ENCODE results near the gene HOXC13.

HOXC13 gene

GRCh38 chr12:53971129-53971528, 32.5 kb downstream of the HOXC13 start:
- DNase-seq: no peak

GRCh38 chr12:53971686-53972085, 33.1 kb downstream of the HOXC13 start:
- DNase-seq: no peak

- DNase-seq: no peak
These were observed 33.6 kb downstream of the HOXC13 start for GRCh38 chr12:53972152-53972702.

GRCh38 chr12:53972722-53973235, 34.1 kb downstream of the HOXC13 start, which contains the start of gene HOXC11:
Gene HOXC11 (plus strand): TSS chr12:53973126. CDS start chr12:53973242, 116 bp downstream.
- no peak for DNase-seq

GRCh38 chr12:53973236-53974042, 34.8 kb downstream of the HOXC13 start:
- DNase-seq: no peak

GRCh38 chr12:53974084-53975063, 35.7 kb downstream of the HOXC13 start, which contains the start of gene HOTAIR:
Gene HOTAIR (minus strand): TSS chr12:53974954.
- DNase-seq: no peak

GRCh38 chr12:53975064-53975471, 36.4 kb downstream of the HOXC13 start:
- no peak for DNase-seq

GRCh38 chr12:53975479-53976152, 37.0 kb downstream of the HOXC13 start:
- DNase-seq: no peak

GRCh38 chr12:53976172-53976822, 37.7 kb downstream of the HOXC13 start:
- DNase-seq: no peak

GRCh38 chr12:53976823-53977595, 38.4 kb downstream of the HOXC13 start:
- DNase-seq: no peak

- DNase-seq: no peak
These were observed 39.2 kb downstream of the HOXC13 start for GRCh38 chr12:53977596-53978445.

- no peak for DNase-seq
These were observed 40.1 kb downstream of the HOXC13 start for GRCh38 chr12:53978477-53979356.

- DNase-seq: no peak
These were observed 41.6 kb downstream of the HOXC13 start for GRCh38 chr12:53980104-53980801.

GRCh38 chr12:53980802-53981496, 42.3 kb downstream of the HOXC13 start:
- DNase-seq: no peak

GRCh38 chr12:53981634-53982565, 43.3 kb downstream of the HOXC13 start:
- no peak for DNase-seq
